GM21786 (cell line): ENCODE measurements around the gene CAPN10.
A peak's percentile ranks its signal among the peaks of the same experiment; 100 is the strongest.

ENCODE experiments used
- ATAC-seq: cut with Tn5 transposase; IDR thresholded peaks from one replicate; pipeline ENCODE4 v1.9.1; 2021; ENCODE audit not compliant: unreplicated experiment

CAPN10 gene

GRCh38 chr2:240574386-240575100 is 12.0 kb upstream of the CAPN10 start:
- no peak for ATAC-seq

- ATAC-seq: no peak
These were observed 11.2 kb upstream of the CAPN10 start for GRCh38 chr2:240575101-240575965.

GRCh38 chr2:240576036-240576435 is 10.5 kb upstream of the CAPN10 start:
- no peak for ATAC-seq

- ATAC-seq: no peak
These were observed 9.9 kb upstream of the CAPN10 start for GRCh38 chr2:240576436-240577205.

GRCh38 chr2:240577281-240578109 is 9.0 kb upstream of the CAPN10 start:
- no peak for ATAC-seq

GRCh38 chr2:240578110-240578450 is 8.5 kb upstream of the CAPN10 start:
- ATAC-seq: no peak

GRCh38 chr2:240578488-240578887 is 8.0 kb upstream of the CAPN10 start:
- ATAC-seq: no peak

GRCh38 chr2:240579071-240579762 is 7.3 kb upstream of the CAPN10 start:
- ATAC-seq: no peak

GRCh38 chr2:240579771-240580614 is 6.5 kb upstream of the CAPN10 start:
- ATAC-seq: no peak

- no peak for ATAC-seq
These were observed 4.7 kb upstream of the CAPN10 start for GRCh38 chr2:240581811-240582210.

GRCh38 chr2:240582781-240583180 is 3.8 kb upstream of the CAPN10 start:
- ATAC-seq: no peak

- ATAC-seq: no peak
These were observed 2.8 kb upstream of the CAPN10 start for GRCh38 chr2:240583774-240584173.

- peak; percentile 57 for ATAC-seq
These were observed 2.0 kb upstream of the CAPN10 start for GRCh38 chr2:240584486-240585031.

GRCh38 chr2:240585101-240585500 is 1.4 kb upstream of the CAPN10 start:
- ATAC-seq: peak; percentile 30

- no peak for ATAC-seq
These were observed 795 bp upstream of the CAPN10 start for GRCh38 chr2:240585681-240586197.

GRCh38 chr2:240586919-240587800 is 626 bp downstream of the CAPN10 start:
- no peak for ATAC-seq

- ATAC-seq: no peak
These were observed 1.6 kb downstream of the CAPN10 start for GRCh38 chr2:240588006-240588655.
